GM21737 (cell line): Measurements from ENCODE around the gene RHD.
"Not testable (repeated sequence)": the region's sequence is repeated elsewhere in the genome, so short reads cannot be mapped to it uniquely, and the experiment has no call there.

Experiments
- ATAC-seq: cut with Tn5 transposase; IDR thresholded peaks from one replicate; pipeline ENCODE4 v1.9.1; 2021; ENCODE audit warnings: mild to moderate bottlenecking, moderate library complexity; ENCODE audit not compliant: unreplicated experiment

Gene RHD

DNA sequence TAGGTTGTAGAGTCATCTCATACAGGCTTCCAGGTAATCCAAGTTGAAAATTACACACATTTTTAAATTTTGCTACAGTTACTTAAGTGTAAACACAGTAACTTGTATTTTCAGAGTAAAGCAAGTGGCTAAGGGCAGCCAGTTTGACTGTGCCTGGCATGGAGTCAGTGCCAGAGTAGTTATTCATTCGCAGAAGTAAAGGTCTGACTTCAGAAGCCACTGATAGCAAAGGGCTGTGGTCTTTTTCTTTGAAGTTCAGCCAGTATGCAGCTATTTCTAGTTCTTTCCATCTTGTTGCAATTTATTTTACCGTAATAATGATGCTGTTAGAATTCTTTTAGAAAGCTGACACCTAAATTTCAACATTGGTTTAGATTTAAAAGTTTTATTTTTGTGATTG lies 75.2 kb downstream of the RHD start:
- no peak for ATAC-seq

DNA sequence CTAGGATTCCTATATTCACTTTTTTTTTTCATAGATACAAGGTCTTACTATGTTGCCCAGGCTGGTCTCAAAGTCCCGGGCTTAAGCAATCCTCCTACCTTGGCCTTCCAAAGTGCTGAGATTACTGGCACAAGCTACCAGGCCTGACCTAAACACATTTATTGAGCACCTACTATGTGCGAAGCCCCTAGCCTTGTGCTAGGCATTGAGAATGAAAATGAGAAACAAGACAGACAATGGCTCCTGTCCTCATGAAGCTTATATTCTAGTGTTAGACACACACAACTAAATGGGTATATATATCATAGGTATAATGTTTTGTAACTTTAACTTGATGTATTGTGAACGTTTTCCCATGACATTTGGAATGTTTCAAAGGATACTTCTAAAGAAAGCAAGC lies 77.3 kb downstream of the RHD start:
- no peak for ATAC-seq

DNA sequence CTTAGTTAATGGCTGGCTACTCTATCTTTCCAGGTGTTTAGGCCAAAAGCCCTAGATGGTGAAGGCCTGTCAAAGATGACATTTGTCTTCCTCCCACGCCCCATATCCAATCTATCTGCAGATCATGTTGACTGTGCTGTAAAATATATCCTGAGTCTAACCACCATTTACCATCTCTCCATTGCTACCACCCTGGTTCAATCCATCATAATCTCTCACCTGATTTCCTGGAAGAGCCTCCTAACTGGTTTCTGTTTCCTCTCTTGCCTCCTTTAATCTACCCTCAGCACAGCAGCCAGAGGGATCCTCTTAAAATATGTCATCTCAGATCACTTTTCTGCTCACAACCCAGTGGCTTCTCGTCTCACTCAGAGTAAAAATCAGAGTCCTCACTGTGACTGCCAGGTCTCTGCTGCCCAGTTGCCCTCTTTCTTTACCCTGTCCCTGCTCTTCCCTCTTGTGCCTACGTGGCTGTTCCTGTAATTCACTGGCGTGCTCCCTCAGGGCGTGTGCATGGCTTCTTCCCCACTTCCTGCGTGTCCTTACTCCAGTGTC lies 83.6 kb downstream of the RHD start:
- no peak for ATAC-seq

DNA sequence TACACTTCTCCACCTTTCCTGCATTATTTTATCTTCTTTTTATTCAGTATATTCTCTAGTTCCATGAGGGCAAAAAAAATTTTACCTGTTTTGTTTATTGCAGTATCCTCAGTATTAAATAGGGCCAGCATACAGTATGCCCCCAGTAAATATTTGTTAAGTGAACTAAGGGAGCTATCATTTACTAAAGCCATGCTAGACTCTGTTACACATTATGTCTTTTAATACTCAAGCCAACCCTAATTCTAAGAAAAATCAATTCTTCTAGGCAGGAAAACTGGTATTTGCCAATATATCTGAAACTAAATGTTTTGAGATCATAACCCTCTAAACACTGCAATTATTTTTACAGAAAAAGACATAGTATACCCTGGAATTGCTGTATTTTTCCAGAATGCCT lies 84.1 kb downstream of the RHD start:
- no peak for ATAC-seq

DNA sequence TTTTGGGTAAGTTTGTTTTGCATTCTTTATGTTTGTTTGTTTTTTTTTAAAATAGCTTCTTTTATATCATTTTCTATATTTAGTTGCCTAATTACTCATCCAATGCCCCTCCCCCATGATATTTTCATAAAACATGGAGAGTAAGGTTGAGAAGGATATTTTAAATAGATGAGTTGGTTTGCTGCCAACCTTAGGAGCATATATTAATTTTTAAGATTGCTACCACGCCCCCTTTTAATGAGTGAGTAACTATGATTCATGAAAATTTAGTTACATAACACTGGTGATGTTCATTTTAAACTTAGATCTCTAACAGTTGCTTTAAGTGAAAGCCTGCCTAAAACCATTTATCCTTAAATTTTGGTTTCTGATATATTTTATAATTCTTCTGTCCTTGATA lies 84.5 kb downstream of the RHD start:
- ATAC-seq: no peak

DNA sequence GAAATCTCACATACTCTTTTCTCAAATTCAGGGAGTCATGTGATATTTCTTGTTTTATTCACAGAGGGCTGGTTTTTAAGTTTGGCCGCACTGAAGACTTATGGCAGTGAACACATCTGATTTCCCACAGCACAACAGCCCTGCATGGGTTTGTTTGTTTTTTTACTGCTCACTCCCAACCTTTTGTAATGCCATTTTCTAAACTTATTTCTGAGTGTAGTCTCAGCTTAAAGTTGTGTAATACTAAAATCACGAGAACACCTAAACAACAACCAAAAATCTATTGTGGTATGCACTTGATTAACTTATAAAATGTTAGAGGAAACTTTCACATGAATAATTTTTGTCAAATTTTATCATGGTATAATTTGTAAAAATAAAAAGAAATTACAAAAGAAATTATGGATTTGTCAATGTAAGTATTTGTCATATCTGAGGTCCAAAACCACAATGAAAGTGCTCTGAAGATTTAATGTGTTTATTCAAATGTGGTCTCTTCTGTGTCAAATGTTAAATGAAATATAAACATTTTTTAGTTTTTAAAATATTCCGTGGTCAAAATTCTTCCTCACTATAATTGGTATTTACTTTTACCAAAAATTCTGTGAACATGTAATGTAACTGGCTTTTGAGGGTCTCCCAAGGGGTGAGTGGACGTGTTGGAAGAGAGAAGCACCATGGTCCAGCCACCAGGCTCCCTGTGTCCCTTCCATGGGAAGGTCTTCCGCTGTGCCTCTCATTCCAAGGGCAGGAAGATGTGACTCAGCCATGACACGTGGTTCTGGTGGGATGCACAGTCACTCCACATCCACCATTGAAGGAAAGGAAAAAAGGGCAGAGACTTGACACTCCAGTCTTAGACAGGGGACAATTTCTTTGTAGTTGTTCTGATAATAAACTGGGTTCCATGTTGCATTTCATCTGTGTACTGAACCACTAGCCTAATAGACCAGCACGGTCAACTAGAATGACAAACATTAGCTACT lies 88.6 kb downstream of the RHD start:
- ATAC-seq: no peak

DNA sequence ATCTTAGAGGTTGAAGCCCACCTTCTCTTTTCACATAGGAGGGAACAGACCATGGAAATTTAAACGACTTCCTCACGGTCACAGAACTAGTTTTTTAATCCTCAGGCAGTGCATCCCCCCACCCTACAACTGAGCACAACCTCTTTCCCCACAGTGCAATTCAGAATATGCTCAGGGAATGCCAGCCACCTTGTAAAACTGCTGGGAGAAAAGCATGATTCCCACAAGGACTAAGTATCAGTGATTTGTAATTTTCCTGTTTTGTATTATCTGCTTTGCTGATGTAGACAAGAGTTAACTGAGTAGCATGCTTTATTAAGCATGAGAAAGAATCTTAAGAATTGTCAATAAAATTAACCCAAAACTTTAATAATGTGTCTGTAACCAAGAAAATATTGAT lies 89.6 kb downstream of the RHD start:
- ATAC-seq: no peak

DNA sequence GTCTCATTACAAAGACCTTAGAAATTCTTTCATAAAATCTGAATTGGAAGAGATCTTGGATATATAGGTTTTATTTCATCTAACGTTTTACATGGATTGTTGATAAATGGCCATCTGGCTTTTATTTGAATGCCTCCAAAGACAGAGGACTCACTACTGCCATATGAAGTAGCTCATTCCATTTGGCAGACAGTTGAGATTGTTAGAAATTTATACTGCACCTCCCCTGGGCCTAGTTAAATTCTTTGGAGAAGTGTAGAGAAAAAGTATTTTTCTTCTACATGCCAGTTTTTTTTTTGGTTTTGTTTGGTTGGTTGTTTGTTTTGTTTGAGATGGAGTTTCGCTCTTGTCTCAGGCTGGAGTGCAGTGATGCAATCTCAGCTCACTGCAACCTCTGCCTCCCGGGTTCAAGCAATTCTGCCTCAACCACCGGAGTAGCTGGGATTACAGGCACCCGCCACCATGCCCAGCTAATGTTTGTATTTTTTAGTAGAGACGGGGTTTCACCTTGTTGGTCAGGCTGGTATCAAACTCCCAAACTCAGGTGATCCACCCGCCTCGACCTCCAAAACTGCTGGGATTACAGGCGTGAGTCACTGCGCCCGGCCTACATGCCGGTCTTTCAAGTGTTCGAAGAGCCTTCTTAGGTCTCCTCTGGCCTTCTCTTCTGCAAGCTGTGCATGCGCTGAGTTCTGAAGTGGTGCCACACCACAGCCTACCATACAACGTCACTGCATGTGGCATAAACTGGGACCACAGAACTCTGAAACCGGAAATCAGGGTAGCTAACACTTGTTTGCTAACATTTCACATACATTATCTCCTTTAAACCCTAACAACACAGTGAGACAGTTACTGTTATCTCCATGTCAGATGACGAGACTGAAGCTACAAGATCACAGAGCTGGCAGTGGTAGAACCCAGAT lies 90.6 kb downstream of the RHD start:
- ATAC-seq: not testable (repeated sequence)

DNA sequence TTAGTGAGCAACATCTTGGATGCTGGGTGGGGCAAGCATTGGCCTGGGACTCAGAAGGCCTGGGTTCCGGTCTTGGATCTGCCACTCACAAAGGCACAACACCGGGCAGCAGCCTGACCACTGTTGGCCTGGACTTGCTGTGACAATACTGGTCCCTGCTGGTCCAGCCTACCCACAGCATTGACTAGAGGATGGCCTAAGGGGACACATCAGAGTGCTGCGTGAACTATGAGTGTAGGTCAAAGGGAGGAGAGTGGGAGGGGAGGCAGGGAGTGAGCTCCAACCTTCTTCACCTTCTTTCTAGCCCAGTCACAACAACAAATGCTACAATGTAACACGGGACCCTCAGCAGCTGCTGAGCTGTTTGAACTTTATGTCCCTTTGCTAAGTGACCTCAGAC lies 96.9 kb downstream of the RHD start:
- ATAC-seq: no peak

DNA sequence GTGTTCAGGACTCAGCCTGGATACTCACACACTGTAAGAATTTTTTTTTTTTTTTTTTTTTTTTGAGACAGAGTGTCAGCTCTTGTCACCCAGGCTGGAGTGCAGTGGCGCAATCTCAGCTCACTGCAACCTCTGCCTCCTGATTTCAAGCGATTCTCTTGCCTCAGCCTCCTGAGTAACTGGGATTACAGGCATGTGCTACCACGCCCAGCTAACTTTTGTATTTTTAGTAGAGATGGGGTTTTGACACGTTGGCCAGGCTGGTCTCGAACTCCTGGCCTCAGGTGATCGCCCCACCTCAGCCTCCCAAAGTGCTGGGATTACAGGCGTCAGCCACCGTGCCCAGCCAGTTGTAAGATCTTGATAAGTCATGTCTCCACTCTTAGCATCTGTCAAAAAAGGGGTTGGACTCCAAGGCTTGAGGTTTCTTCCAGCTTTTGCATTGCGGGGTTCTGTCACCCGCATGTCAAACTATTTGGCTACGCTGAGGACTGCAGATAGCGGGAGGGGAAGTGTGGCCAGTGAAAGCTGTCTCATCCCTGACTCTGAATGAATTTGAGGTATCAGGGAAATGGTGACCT lies 97.5 kb downstream of the RHD start:
- not testable (repeated sequence) for ATAC-seq

DNA sequence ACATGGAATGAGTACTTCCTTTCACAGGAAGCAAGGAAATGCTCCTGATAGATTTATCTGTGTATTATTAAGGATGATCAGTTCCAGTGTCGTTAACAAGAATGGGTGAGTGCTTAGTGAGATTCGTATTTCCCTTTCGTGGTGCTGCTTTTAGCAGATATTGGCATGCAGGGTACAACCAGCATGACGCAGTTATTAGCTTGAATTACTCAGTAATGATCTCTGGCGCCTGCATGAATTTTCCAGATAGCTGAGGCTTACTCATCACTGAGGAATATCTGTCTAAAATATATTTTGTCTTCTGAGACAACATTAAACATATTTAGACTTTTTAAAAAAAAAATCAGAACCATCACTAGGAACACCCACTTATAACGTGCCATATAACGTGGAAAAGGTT lies 99.4 kb downstream of the RHD start:
- ATAC-seq: not testable (repeated sequence)

DNA sequence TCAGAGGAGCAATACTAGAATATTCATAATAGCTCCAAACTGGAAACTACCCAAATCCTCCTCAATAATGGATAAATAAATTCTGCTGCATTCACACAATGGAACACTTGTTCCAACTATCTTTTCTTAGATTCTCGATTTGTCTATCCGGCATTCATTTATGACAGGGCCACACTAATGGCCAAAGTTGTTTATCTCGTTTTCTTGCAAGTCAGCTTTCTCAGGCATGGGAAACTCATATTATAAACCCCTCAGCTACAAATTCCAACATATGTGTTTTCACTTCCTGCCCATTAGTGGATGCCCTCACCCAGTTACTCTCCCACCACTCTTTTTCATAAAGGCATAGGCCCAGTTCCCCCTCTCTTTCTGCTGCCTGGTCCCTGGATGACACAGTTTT lies 106.1 kb downstream of the RHD start:
- ATAC-seq: not testable (repeated sequence)
